Lung (tissue), 12 donors: ENCODE measurements around the gene DDX56. TPM values are rescaled to one million over a fixed set of nuclear protein-coding genes. Genes with fewer than 3 reads are reported as not detected.

Experiments used
- ATAC-seq: fragments of 200-7000 bp; cut with Tn5 transposase; one replicate; pipeline ENCODE4 v1.9.1; 2020; ENCODE audit warnings: moderate number of reproducible peaks; ENCODE audit not compliant: insufficient read depth, low FRiP score
- DNase-seq, 3 donors: peaks; one replicate each; pipeline ENCODE4 v3.0.0-alpha.2; 2013 to 2017
- H3K27ac ChIP-seq, 2 donors: one replicate each; pipeline ENCODE4 v1.5.1; 2013; ENCODE audit warnings: mild to moderate bottlenecking in 2 of 2, moderate library complexity in 2 of 2, control low read depth in 1 of 2, inconsistent platforms in 1 of 2, low read depth in 1 of 2, low read length in 1 of 2
- H3K27me3 ChIP-seq, 3 donors: one replicate each; pipeline ENCODE4 v1.5.1; 2013; ENCODE audit warnings: low read length in 2 of 3; ENCODE audit not compliant: control insufficient read depth in 3 of 3, insufficient read depth in 3 of 3
- H3K36me3 ChIP-seq, 4 donors: one replicate each; pipeline ENCODE4 v1.5.1; 2013; ENCODE audit warnings: low read length in 4 of 4, mild to moderate bottlenecking in 1 of 4, moderate library complexity in 1 of 4; ENCODE audit not compliant: control insufficient read depth in 4 of 4, insufficient read depth in 4 of 4
- H3K4me1 ChIP-seq, 5 donors: one replicate each; pipeline ENCODE4 v1.5.1; 2013; ENCODE audit warnings: low read length in 5 of 5, mild to moderate bottlenecking in 2 of 5, moderate library complexity in 1 of 5; ENCODE audit not compliant: control insufficient read depth in 5 of 5, insufficient read depth in 5 of 5
- H3K4me3 ChIP-seq: one replicate; pipeline ENCODE4 v1.5.1; 2013; ENCODE audit warnings: mild to moderate bottlenecking, control low read depth, moderate library complexity
- H3K9ac ChIP-seq, 2 donors: one replicate each; pipeline ENCODE4 v1.5.1; 2013; ENCODE audit warnings: low read length in 2 of 2, control low read depth in 1 of 2; ENCODE audit not compliant: insufficient read depth in 1 of 2
- H3K9me3 ChIP-seq, 4 donors: one replicate each; pipeline ENCODE4 v1.5.1; 2013; ENCODE audit warnings: low read length in 3 of 4, mild to moderate bottlenecking in 1 of 4, moderate library complexity in 1 of 4; ENCODE audit not compliant: control insufficient read depth in 4 of 4, insufficient read depth in 3 of 4
- WGBS, 2 donors: extraction: QIAGEN DNeasy Blood & Tissue Kit; methylation state at CpG; one replicate each; pipeline ENCODE4 v1.1.7; 2013; 5-methylcytosine and 5-hydroxymethylcytosine counted together
- polyA plus RNA-seq, 2 donors: library from polyadenylated mRNA; stranded (reverse); fragments of 200-250 nt; gene quantifications; one replicate each; pipeline ENCODE4 v1.2.1, GENCODE V29; 2013
- total RNA-seq, 2 donors: library from RNA; depleted of rRNA in 1 of 2; stranded (reverse); fragments of >200 nt in 1 of 2; gene quantifications; one replicate each; pipeline ENCODE4 v1.2.1, GENCODE V29; 2014 to 2021
- TF ChIP-seq, protein P1 (sequence below): IDR thresholded peaks from 2 replicates; pipeline ENCODE4 v1.5.1; 2012; ENCODE audit warnings: mild to moderate bottlenecking; ENCODE audit errors: control extremely low read depth, extremely low read depth
- donor health status: control.
- donor health status: control.
- donor health status: Bipolar disorder and iron deficiency.
- donor health status: healthy.
- donor health status: DM: yes; HTN: yes; CAD: no.

DDX56 gene
- total and polyA plus RNA-seq, 4 donors: 45.9 to 67.5 (median 58.2) TPM

DNA sequence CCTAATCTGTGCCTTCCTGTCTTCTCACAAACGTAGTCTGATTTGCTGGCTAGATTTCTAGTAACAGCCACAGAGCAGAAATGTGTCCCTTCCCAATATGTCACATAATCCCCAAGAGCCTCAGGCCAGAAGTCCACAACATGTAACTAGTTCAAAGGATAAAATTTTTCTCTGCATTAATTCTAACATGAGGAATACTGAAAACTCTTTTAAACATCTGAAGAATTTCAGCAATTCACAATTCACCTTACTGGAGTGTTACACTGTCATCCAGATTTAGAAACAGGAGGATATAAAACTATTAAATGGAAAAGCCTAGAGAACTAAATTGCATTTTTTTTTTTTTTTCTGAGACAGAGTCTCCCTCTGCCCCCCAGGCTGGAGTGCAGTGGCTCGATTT is 2.5 kb upstream of the DDX56 start:
- peaks cover 20 to 42% (median 22%) of the 10 kb centered on the region in 4 donors for H3K36me3 ChIP-seq

DNA sequence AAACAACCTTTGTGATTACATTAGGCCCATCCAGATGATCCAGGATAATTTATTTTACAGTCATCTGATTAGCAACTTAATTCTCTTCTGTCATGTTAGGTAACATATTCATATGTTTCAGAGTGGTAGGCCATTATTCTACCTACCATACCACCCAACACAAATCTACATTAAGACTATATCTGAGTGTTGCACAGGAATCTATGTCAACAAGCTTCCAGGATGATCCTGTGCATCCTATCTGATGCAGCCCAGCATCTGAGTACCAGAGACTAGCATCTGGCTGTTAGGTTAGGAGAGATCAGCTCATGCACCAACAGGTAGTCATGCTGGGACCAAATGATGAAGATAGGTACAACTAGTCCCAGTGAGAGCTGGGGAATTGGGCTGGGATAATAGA is 1.3 kb upstream of the DDX56 start:
- Histone ChIP-seq H3K27me3 (no peaks in the 10 kb centered on the region), H3K9ac (no peak overlapping the region), H3K4me1 (peaks cover 6 to 18% (median 11%) of the 10 kb centered on the region in 5 donors), H3K36me3 (peaks cover 28 to 45% (median 30%) of the 10 kb centered on the region in 4 donors), H3K27ac (no peak overlapping the region), H3K9me3 (no peaks in the 10 kb centered on the region), H3K4me3 (no peak overlapping the region)
- ATAC-seq (no peak), DNase-seq (no peak)
- TF ChIP-seq, protein P1, sequence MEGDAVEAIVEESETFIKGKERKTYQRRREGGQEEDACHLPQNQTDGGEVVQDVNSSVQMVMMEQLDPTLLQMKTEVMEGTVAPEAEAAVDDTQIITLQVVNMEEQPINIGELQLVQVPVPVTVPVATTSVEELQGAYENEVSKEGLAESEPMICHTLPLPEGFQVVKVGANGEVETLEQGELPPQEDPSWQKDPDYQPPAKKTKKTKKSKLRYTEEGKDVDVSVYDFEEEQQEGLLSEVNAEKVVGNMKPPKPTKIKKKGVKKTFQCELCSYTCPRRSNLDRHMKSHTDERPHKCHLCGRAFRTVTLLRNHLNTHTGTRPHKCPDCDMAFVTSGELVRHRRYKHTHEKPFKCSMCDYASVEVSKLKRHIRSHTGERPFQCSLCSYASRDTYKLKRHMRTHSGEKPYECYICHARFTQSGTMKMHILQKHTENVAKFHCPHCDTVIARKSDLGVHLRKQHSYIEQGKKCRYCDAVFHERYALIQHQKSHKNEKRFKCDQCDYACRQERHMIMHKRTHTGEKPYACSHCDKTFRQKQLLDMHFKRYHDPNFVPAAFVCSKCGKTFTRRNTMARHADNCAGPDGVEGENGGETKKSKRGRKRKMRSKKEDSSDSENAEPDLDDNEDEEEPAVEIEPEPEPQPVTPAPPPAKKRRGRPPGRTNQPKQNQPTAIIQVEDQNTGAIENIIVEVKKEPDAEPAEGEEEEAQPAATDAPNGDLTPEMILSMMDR: no peak

More for the DNA sequence above, 2.5 kb upstream of the DDX56 start:
- 64 to 78% methylated on average over 2 of the region's 2 CpGs for WGBS, 2 donors
- DNase-seq (no peak), ATAC-seq (no peak)
- H3K4me3 ChIP-seq: no peak overlapping the region
- H3K4me1 ChIP-seq: peaks cover 9 to 24% (median 14%) of the 10 kb centered on the region in 5 donors
- H3K27me3 ChIP-seq: no peaks in the 10 kb centered on the region
- TF ChIP-seq, protein P1: no peak
- H3K27ac ChIP-seq: no peak overlapping the region
- H3K9ac ChIP-seq: no peak overlapping the region
- no peaks in the 10 kb centered on the region for H3K9me3 ChIP-seq

- 32 to 40% methylated on average over 18 of the region's 18 CpGs for WGBS, 2 donors
- no peaks in the 10 kb centered on the region for H3K27me3 ChIP-seq
- H3K4me3 ChIP-seq: peak overlapping the region; percentile 75
- DNase-seq: no peak
- peak overlapping the region; percentile 27 to 84 for H3K9ac ChIP-seq
- no peaks in the 10 kb centered on the region for H3K9me3 ChIP-seq
- TF ChIP-seq, protein P1: no peak
- peaks cover 6 to 18% (median 11%) of the 10 kb centered on the region in 5 donors for H3K4me1 ChIP-seq
- peaks cover 31 to 45% (median 34%) of the 10 kb centered on the region in 4 donors for H3K36me3 ChIP-seq
- no peak for ATAC-seq
- H3K27ac ChIP-seq: peak overlapping the region; percentile 82 to 91
Measured at GRCh38 chr7:44574287-44574872, 672 bp upstream of the DDX56 start.

GRCh38 chr7:44572771-44573170 is 937 bp downstream of the DDX56 start:
- Histone ChIP-seq H3K36me3 (peaks cover 39 to 50% (median 40%) of the 10 kb centered on the region in 4 donors), H3K9ac (peak overlapping the region in 1 of 2 donors; percentile 78), H3K4me1 (peaks cover 6 to 18% (median 11%) of the 10 kb centered on the region in 5 donors), H3K27ac (no peak overlapping the region), H3K9me3 (no peaks in the 10 kb centered on the region), H3K27me3 (no peaks in the 10 kb centered on the region), H3K4me3 (peak overlapping the region; percentile 35)
- WGBS, 2 donors: 73 to 75% methylated on average over 5 of the region's 5 CpGs
- ATAC-seq (no peak), DNase-seq (no peak)
- TF ChIP-seq, protein P1: no peak
